GM12891 (cell line): ENCODE measurements around the gene KIF3C.

Experiments
- DNase-seq: peaks from one replicate; pipeline ENCODE4 v3.0.0; 2011; ENCODE audit warnings: low spot score; ENCODE audit not compliant: insufficient read length
- FAIRE-seq: peaks from 2 replicates; lab custom pipeline; 2011; peaks lifted over from hg19 to GRCh38; lab: Jason Lieb, UNC
- PAX5 ChIP-seq: IDR thresholded peaks from 2 replicates; pipeline ENCODE4 v1.6.1; 2011; ENCODE audit warnings: low read length, moderate library complexity, mild to moderate bottlenecking; ENCODE audit not compliant: insufficient read depth, severe bottlenecking
- POLR2A ChIP-seq: IDR thresholded peaks from 2 replicates; pipeline ENCODE4 v1.6.1; 2011; ENCODE audit warnings: low read depth, low read length, control low read depth
- POLR2AphosphoS5 ChIP-seq: IDR thresholded peaks from 2 replicates; pipeline ENCODE4 v1.6.1; 2011; ENCODE audit warnings: low read depth, low read length, control low read depth
- POU2F2 ChIP-seq: IDR thresholded peaks from 2 replicates; pipeline ENCODE4 v1.6.1; 2011; ENCODE audit warnings: low read depth, mild to moderate bottlenecking, control low read depth, low read length, moderate library complexity
- SPI1 ChIP-seq: IDR thresholded peaks from 2 replicates; pipeline ENCODE4 v1.6.1; 2011; ENCODE audit warnings: low read depth, low read length, control low read depth
- TAF1 ChIP-seq: IDR thresholded peaks from 2 replicates; pipeline ENCODE4 v1.6.1; 2011; ENCODE audit warnings: low read depth, low read length, control low read depth

The KIF3C gene

DNA sequence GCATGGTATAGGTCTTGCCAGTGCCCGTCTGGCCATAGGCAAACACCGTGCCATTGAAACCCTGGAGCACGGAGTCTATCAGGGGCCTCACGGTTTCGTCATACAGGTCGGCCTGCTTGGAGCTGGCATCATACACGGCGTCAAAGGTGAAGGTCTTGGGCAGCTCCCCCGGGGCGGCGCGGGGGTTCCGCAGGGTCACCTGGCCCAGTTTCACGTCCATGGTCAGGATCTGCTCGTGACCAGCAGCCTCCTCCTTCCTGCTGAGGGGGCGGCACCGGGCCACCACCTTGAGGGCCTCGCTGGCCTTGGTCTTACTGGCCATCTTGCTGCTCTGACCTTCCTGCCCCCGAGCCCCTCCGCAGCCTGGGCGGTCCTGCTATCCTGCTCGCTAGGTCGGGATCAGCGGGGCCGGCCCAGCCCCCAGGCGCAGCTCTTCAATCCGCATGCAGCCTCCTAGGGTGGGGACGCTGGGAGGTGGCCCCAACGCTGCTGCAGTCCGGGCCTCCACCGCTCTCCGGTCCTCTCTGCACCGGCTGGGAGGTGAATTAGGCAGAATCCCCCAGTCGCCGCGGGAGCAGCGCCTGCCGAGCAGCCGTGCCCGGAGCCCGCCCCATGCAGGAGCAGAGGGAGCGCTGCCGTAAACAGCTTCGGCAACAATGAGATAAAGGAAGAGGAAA lies 563 bp downstream of the KIF3C start:
- peak; percentile 39 for DNase-seq
- TF ChIP-seq POLR2A (no peak), POLR2AphosphoS5 (no peak), SPI1 (no peak), TAF1 (no peak), POU2F2 (no peak), PAX5 (no peak)
- no peak for FAIRE-seq

DNA sequence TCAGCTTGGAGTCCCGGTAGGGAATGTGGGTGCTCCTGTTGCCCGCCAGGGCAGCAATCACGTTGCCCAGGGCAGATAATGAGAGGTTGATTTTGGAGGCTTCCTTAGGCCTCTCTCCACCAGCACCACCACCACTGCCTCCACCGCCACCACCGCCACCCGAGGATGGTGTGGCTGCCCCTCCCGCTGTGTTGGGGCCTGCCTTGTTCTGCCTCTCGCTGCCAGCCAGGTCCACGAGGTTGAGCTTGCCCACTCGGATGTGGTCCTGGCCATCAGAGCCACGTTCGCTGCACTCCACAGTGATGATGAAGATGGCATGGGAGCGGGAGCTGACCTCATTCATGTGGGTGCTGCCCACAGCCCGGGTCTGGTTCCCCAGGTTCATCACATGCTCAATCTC lies 1.3 kb downstream of the KIF3C start:
- FAIRE-seq = no peak
- no peak for DNase-seq
- TF ChIP-seq TAF1 (no peak), POLR2A (no peak), POLR2AphosphoS5 (no peak), SPI1 (no peak), PAX5 (no peak), POU2F2 (no peak)

DNA sequence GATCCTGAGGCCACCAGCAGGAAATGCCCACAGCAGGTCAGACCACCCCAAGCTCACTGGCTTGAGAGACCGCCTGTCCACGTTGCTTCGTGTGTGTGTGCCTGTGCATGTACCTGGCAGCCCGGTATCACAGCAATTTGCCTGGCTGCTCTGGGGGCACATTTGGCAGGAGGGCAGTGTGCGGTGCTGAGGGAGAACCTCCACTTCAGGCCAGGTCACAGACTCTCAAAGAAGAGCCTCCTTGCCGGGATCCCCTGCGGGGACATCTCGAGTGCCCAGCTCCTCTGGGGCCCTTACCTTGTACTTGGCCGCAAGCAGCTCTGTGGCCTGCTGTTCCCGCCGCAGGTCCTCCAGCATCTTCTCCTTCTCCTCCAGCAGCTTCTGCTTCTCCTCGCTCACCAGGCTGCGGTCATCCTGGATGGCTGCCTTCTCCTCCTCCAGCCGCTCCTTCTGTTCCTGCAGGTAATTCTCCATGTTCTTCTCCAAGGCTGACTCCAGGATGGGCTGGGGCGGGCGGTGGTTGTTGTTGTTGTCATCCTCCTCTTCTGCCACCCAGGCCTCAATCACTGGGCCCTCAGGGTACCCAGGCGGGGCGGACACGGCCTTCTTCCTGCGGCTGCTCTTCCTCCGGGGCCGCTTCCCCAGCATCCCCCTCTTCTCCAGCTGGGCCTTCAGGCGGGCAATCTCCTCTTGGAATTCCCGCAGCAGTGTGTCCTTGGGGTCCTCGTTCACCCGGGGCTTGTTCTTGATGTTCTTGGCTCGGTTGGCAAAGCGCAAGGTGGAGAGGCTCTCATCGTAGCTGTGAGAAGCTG lies 2.0 kb downstream of the KIF3C start:
- TF ChIP-seq POLR2A = no peak
- no peak for TF ChIP-seq TAF1
- no peak for TF ChIP-seq PAX5
- no peak for TF ChIP-seq SPI1
- TF ChIP-seq POU2F2 = no peak
- TF ChIP-seq POLR2AphosphoS5 = no peak
- DNase-seq = no peak
- FAIRE-seq = no peak

DNA sequence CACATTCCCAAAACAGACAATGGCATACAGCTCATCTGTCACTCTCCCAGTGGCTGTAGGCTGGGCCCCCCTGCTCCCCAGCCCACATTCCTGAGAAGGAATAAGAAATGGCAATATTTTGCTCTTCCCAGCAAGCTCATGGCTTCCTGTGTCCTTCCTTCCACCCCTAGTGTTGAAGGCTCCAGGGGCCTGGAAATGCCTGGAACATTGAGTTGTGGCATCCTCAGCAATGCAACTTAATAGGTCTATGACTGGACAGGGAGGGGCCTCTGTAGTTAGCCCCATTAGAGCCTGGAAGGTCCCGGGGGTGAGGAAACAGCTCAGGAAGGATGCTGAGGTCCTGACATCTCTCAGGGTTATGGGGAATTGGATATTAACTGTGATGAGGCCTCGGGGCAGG lies 3.3 kb downstream of the KIF3C start:
- no peak for DNase-seq
- no peak for FAIRE-seq
- no peak for TF ChIP-seq POLR2AphosphoS5

DNA sequence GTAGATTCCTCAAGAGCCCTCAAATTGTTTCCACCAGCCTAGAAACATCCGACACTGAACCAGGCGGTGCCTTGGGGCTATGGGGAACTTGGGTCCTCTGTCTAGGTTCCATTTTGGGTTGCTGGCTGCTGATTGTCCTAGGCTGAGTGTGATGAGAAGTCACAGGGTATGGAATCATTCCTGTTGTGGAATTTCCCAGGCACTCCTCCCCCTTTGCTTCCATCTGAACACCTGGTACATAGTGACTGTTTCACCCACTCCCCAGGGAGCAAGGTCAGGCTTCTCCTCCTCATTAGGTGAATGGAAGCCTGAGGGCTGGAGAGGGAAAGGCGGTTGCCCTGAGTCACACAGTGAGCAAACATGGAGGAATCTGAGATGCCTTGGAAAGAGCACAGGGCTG lies 4.5 kb downstream of the KIF3C start:
- FAIRE-seq (no peak), DNase-seq (no peak)
- TF ChIP-seq SPI1 (no peak), PAX5 (no peak), TAF1 (no peak), POU2F2 (no peak), POLR2A (no peak), POLR2AphosphoS5 (no peak)

DNA sequence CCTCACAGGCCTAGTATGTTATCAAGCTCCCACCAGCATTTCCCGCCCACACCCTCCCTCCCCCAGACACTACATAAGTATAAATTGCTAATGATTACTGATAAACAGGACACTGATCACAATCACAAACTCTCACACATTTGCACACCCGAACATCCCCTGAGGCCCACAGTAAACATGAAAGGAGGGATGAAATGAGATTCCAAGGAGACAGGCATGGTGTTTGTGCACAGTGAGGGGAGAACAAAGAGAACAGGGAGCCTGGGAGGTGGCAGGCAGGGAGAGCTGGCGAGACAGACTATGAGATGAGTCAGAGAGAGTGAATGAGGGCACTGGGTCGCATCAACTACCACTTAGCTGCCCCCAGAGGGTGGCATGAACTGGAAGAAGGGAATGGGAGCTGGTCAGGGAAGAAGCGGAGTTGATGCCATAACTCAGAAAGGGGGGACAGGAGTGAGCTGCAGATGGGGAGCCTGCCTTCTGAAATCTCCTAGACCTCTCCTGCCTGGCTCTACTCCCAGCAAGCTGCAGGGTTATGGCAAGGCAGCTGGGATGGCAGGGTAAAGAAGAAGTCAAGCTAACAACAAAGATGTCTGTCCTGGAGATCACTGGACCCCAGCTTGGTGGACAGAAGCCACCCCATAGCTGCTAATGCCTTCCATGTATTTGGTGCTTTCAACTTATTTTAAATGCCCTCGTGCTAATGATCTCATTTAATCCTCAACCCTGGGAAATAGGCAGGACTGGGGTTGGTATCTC lies 5.1 kb downstream of the KIF3C start:
- no peak for DNase-seq
- no peak for TF ChIP-seq POLR2A
- no peak for TF ChIP-seq PAX5
- TF ChIP-seq SPI1 = no peak
- no peak for TF ChIP-seq POLR2AphosphoS5
- TF ChIP-seq TAF1 = no peak
- TF ChIP-seq POU2F2 = no peak
- no peak for FAIRE-seq

DNA sequence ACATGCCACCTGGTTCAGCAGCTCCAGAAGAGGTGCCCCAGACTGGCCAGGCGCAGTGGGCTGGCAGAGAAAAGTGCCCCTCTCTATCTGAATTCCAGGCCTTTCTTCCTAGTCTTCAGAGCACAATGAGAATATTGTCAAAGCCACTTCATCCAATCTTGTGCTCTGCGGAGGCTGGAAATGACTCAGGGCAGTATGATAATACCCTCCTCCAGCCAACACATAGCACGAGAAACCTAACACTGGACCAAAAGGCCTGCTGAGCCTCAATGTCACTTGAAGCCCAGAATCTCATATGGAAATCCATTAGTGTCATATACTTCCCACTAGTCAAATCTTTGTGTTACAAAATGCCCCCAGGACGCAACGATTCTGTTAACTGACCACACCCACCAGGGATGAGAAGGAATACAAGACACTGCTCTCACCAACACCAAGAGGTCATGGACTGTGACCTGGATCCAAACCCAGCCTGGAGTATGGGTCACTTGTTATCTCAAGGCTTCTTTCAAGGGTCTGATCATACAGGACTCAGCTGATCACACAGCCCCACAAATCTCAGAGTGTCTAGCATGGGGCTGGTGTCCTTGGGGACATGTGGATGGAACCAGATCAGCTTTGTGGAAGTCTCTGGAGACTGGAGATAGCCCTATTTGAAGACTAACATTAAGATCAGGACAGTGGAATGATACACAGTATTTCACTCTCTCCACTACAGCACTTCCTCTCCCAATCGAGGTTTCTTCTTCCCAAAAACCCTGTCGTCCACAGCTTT lies 10.1 kb downstream of the KIF3C start:
- no peak for FAIRE-seq
- no peak for DNase-seq
- TF ChIP-seq PAX5 = no peak
- TF ChIP-seq POLR2A = no peak
- TF ChIP-seq POLR2AphosphoS5 = no peak
- no peak for TF ChIP-seq POU2F2
- TF ChIP-seq TAF1 = no peak

DNA sequence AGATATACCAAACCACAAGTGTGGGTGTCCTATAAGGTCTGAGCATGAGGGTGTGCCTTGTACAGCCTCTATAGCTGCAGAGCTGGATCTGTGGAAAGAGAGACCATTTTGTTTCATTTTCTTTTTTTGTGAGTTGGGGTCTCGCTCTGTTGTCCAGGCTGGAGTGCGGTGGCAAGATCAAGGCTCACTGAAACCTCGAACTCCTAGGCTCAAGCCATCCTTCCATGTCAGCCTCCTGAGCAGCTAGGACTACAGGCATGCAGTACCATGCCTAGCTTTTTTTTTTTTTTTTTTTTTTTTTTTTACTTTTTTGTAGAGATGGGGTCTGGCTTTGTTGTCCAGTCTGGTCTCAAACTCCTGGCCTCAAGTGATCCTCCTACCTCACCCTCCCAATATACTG lies 10.7 kb downstream of the KIF3C start:
- FAIRE-seq (no peak), DNase-seq (no peak)
- TF ChIP-seq POLR2AphosphoS5 = no peak
- TF ChIP-seq POU2F2 = no peak
- no peak for TF ChIP-seq PAX5
- no peak for TF ChIP-seq TAF1
- TF ChIP-seq SPI1 = no peak
- TF ChIP-seq POLR2A = no peak

DNA sequence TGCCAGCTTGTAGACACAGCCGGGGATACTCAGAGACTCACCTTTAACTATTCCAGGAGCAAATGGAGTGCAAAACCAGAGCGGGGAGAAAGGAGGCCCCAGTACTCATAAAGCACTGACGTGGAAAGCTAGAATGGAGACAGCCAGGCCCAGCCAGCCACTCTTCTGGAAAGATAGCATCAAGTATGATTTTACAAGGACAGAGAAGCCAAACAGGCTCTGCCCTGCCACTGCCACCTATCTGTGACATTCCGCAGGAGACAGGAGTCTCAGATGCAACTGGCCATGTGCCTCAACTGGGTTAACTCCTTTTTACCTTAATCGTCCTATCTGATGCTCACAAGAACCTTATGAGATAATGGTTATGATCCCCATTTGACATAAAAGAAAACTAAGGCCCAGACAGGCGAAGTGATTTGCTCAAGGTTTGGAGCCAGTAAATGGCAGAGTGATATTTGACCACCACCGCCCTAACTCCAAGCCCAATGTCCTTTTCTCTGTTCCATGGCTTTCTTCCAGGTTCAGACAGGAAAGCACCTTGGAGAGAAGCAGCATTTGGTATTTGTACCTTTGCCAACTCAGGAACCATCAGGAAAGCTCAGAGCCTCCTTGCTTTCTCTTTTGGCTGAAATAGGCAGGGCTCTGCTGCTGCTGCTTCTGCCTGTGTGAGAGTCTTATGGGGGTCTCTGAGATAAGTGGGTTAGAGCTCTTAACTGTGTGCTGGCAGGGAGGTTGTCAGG lies 15.6 kb downstream of the KIF3C start:
- FAIRE-seq (no peak), DNase-seq (no peak)
- no peak for TF ChIP-seq SPI1
